ENCODE measurements around the gene ZMIZ1.

ZMIZ1 gene

GRCh38 chr10:79026806-79027146, 42.0 kb upstream of the ZMIZ1 start:
- peaks cover 8% of the 10 kb centered on the region for H3K4me1 ChIP-seq (ENCODE audit: low read depth, poor library complexity, severe bottlenecking)
- no peak overlapping the region for H3K4me2 ChIP-seq
- H3K27me3 ChIP-seq (ENCODE audit: insufficient read depth, low read depth), result no peaks in the 10 kb centered on the region
- no peak overlapping the region for H2AFZ ChIP-seq (ENCODE audit: low read depth)
- no peaks in the 10 kb centered on the region for H3K79me2 ChIP-seq (ENCODE audit: insufficient read depth, low read depth)
- TF ChIP-seq CTCF (conservative IDR thresholded peaks at IDR 0.05; ENCODE audit: low read depth, low read length), result no peak
- no peak overlapping the region for H3K27ac ChIP-seq
- no peaks in the 10 kb centered on the region for H4K20me1 ChIP-seq (ENCODE audit: insufficient read depth)
- no peaks in the 10 kb centered on the region for H3K36me3 ChIP-seq (ENCODE audit: insufficient read depth)
- H3K9ac ChIP-seq, result no peak overlapping the region
- no peak overlapping the region for H3K4me3 ChIP-seq (IDR thresholded peaks at IDR 0.05; ENCODE audit: insufficient read depth, low read depth, low read length)

- TF ChIP-seq CTCF (conservative IDR thresholded peaks at IDR 0.05; ENCODE audit: low read depth, low read length), result no peak
These were observed 41.4 kb upstream of the ZMIZ1 start for GRCh38 chr10:79027147-79028055.

GRCh38 chr10:79028056-79028430, 40.7 kb upstream of the ZMIZ1 start:
- Histone ChIP-seq H3K27ac (no peak overlapping the region), H3K4me1 (ENCODE audit: low read depth, poor library complexity, severe bottlenecking) (peaks cover 7% of the 10 kb centered on the region), H3K79me2 (ENCODE audit: insufficient read depth, low read depth) (no peaks in the 10 kb centered on the region), H2AFZ (ENCODE audit: low read depth) (no peak overlapping the region), H4K20me1 (ENCODE audit: insufficient read depth) (no peaks in the 10 kb centered on the region), H3K4me2 (no peak overlapping the region), H3K27me3 (ENCODE audit: insufficient read depth, low read depth) (no peaks in the 10 kb centered on the region), H3K9ac (no peak overlapping the region), H3K36me3 (ENCODE audit: insufficient read depth) (no peaks in the 10 kb centered on the region), H3K4me3 (IDR thresholded peaks at IDR 0.05; ENCODE audit: insufficient read depth, low read depth, low read length) (no peak overlapping the region)
- TF ChIP-seq CTCF (conservative IDR thresholded peaks at IDR 0.05; ENCODE audit: low read depth, low read length), result no peak

More at GRCh38 chr10:79027147-79028055, 41.4 kb upstream of the ZMIZ1 start:
- H3K4me3 ChIP-seq (IDR thresholded peaks at IDR 0.05; ENCODE audit: insufficient read depth, low read depth, low read length), result no peak overlapping the region
- H3K27me3 ChIP-seq (ENCODE audit: insufficient read depth, low read depth), result no peaks in the 10 kb centered on the region
- no peaks in the 10 kb centered on the region for H3K36me3 ChIP-seq (ENCODE audit: insufficient read depth)
- H3K27ac ChIP-seq, result no peak overlapping the region
- no peak overlapping the region for H2AFZ ChIP-seq (ENCODE audit: low read depth)
- H4K20me1 ChIP-seq (ENCODE audit: insufficient read depth), result no peaks in the 10 kb centered on the region
- H3K9ac ChIP-seq, result no peak overlapping the region
- peaks cover 8% of the 10 kb centered on the region for H3K4me1 ChIP-seq (ENCODE audit: low read depth, poor library complexity, severe bottlenecking)
- no peak overlapping the region for H3K4me2 ChIP-seq
- H3K79me2 ChIP-seq (ENCODE audit: insufficient read depth, low read depth), result no peaks in the 10 kb centered on the region

GRCh38 chr10:79028451-79029010, 40.2 kb upstream of the ZMIZ1 start:
- Histone ChIP-seq H4K20me1 (ENCODE audit: insufficient read depth) (no peaks in the 10 kb centered on the region), H3K9ac (no peak overlapping the region), H3K4me3 (IDR thresholded peaks at IDR 0.05; ENCODE audit: insufficient read depth, low read depth, low read length) (no peak overlapping the region), H3K27ac (no peak overlapping the region), H2AFZ (ENCODE audit: low read depth) (no peak overlapping the region), H3K4me1 (ENCODE audit: low read depth, poor library complexity, severe bottlenecking) (peaks cover 2% of the 10 kb centered on the region), H3K79me2 (ENCODE audit: insufficient read depth, low read depth) (no peaks in the 10 kb centered on the region), H3K36me3 (ENCODE audit: insufficient read depth) (no peaks in the 10 kb centered on the region), H3K27me3 (ENCODE audit: insufficient read depth, low read depth) (no peaks in the 10 kb centered on the region), H3K4me2 (no peak overlapping the region)
- TF ChIP-seq CTCF (conservative IDR thresholded peaks at IDR 0.05; ENCODE audit: low read depth, low read length), result no peak

All from KMS-11 (cell line).